Measurements from ENCODE around the gene UTP4. TPM values are rescaled to one million over a fixed set of nuclear protein-coding genes. Genes with fewer than 3 reads are reported as not detected.
"Not testable (repeated sequence)": the region's sequence is repeated elsewhere in the genome, so short reads cannot be mapped to it uniquely, and the experiment has no call there.

The UTP4 gene
- total and polyA plus RNA-seq, 5 donors = 13.4 to 35.1 (median 27.9) TPM

- no peak for ATAC-seq
- Histone ChIP-seq H3K4me1 (ENCODE audit: control insufficient read depth, insufficient read depth, low read length) (peaks cover 6% of the 10 kb centered on the region), H3K9me3 (ENCODE audit: control insufficient read depth, low read length) (no peaks in the 10 kb centered on the region), H3K27ac (ENCODE audit: low read length) (no peak overlapping the region), H3K4me3 (ENCODE audit: low read length) (no peak overlapping the region), H3K27me3 (ENCODE audit: control insufficient read depth, insufficient read depth) (no peaks in the 10 kb centered on the region)
- 80% methylated on average over 2 of the region's 2 CpGs for WGBS
- intact Hi-C loops (cut with DNase I) = loop anchor here in 1 of 4 donors (10.0 kb wide), 1 partner anchor 214 kb away; no protein-coding TSS in a partner anchor
- no peak for DNase-seq
Measured at GRCh38 chr16:69118994-69119393, 13.5 kb upstream of the UTP4 start.

GRCh38 chr16:69119536-69119935 lies 12.9 kb upstream of the UTP4 start:
- DNase-seq (no peak), ATAC-seq (no peak)
- Histone ChIP-seq H3K9me3 (ENCODE audit: control insufficient read depth, low read length) (no peaks in the 10 kb centered on the region), H3K27ac (ENCODE audit: low read length) (no peak overlapping the region), H3K27me3 (ENCODE audit: control insufficient read depth, insufficient read depth) (no peaks in the 10 kb centered on the region), H3K4me3 (ENCODE audit: low read length) (no peak overlapping the region), H3K4me1 (ENCODE audit: control insufficient read depth, insufficient read depth, low read length) (peaks cover 6% of the 10 kb centered on the region)
- intact Hi-C loops (cut with DNase I) = loop anchor here in 1 of 4 donors (10.0 kb wide), 1 partner anchor 215 kb away; no protein-coding TSS in a partner anchor
- 96% methylated on average over 2 of the region's 2 CpGs for WGBS

GRCh38 chr16:69120096-69120664 lies 12.3 kb upstream of the UTP4 start:
- DNase-seq (no peak), ATAC-seq (no peak)
- no peak overlapping the region for H3K27ac ChIP-seq (ENCODE audit: low read length)
- no peaks in the 10 kb centered on the region for H3K27me3 ChIP-seq (ENCODE audit: control insufficient read depth, insufficient read depth)
- intact Hi-C loops (cut with DNase I) = loop anchor here in 2 of 4 donors (5.0 to 10.0 kb wide), 2 partner anchors 265 to 593 kb away; no protein-coding TSS in a partner anchor
- WGBS = 90% methylated on average over 19 of the region's 19 CpGs
- H3K4me1 ChIP-seq (ENCODE audit: control insufficient read depth, insufficient read depth, low read length) = peaks cover 6% of the 10 kb centered on the region
- H3K9me3 ChIP-seq (ENCODE audit: control insufficient read depth, low read length) = no peaks in the 10 kb centered on the region
- no peak overlapping the region for H3K4me3 ChIP-seq (ENCODE audit: low read length)

GRCh38 chr16:69123910-69124309 lies 8.5 kb upstream of the UTP4 start:
- ATAC-seq = peak in 1 of 2 donors; percentile 45
- 87% methylated on average over 3 of the region's 3 CpGs for WGBS
- intact Hi-C loops (cut with DNase I) = loop anchor here in 2 of 4 donors (5.0 to 10.0 kb wide), 2 partner anchors 269 to 597 kb away; no protein-coding TSS in a partner anchor
- DNase-seq = peak in 2 of 3 donors; percentile 56 to 71
- no peak overlapping the region for H3K27ac ChIP-seq (ENCODE audit: low read length)
- no peaks in the 10 kb centered on the region for H3K4me1 ChIP-seq (ENCODE audit: control insufficient read depth, insufficient read depth, low read length)
- H3K4me3 ChIP-seq (ENCODE audit: low read length) = no peak overlapping the region
- H3K27me3 ChIP-seq (ENCODE audit: control insufficient read depth, insufficient read depth) = no peaks in the 10 kb centered on the region
- no peaks in the 10 kb centered on the region for H3K9me3 ChIP-seq (ENCODE audit: control insufficient read depth, low read length)

- 89% methylated on average over 8 of the region's 8 CpGs for WGBS
- not testable (repeated sequence) for H3K9me3 ChIP-seq (ENCODE audit: control insufficient read depth, low read length); DNase-seq; H3K27ac ChIP-seq (ENCODE audit: low read length); ATAC-seq; H3K4me1 ChIP-seq (ENCODE audit: control insufficient read depth, insufficient read depth, low read length); H3K4me3 ChIP-seq (ENCODE audit: low read length); H3K27me3 ChIP-seq (ENCODE audit: control insufficient read depth, insufficient read depth)
- intact Hi-C loops (cut with DNase I) = loop anchor here in 2 of 4 donors (5.0 to 10.0 kb wide), 2 partner anchors 270 to 597 kb away; no protein-coding TSS in a partner anchor
Measured at GRCh38 chr16:69124406-69124805, 8.0 kb upstream of the UTP4 start.

- ATAC-seq; H3K27me3 ChIP-seq (ENCODE audit: control insufficient read depth, insufficient read depth); DNase-seq; H3K4me1 ChIP-seq (ENCODE audit: control insufficient read depth, insufficient read depth, low read length); H3K9me3 ChIP-seq (ENCODE audit: control insufficient read depth, low read length); H3K27ac ChIP-seq (ENCODE audit: low read length); H3K4me3 ChIP-seq (ENCODE audit: low read length): not testable (repeated sequence)
- intact Hi-C loops (cut with DNase I) = loop anchor here in 2 of 4 donors (5.0 to 10.0 kb wide), 2 partner anchors 270 to 598 kb away; no protein-coding TSS in a partner anchor
- WGBS = 96% methylated on average over 14 of the region's 14 CpGs
Measured at GRCh38 chr16:69124961-69125360, 7.5 kb upstream of the UTP4 start.

GRCh38 chr16:69126221-69126620 lies 6.2 kb upstream of the UTP4 start:
- ATAC-seq = no peak
- Histone ChIP-seq H3K27ac (ENCODE audit: low read length) (no peak overlapping the region), H3K27me3 (ENCODE audit: control insufficient read depth, insufficient read depth) (no peaks in the 10 kb centered on the region), H3K4me1 (ENCODE audit: control insufficient read depth, insufficient read depth, low read length) (no peaks in the 10 kb centered on the region), H3K9me3 (ENCODE audit: control insufficient read depth, low read length) (no peaks in the 10 kb centered on the region), H3K4me3 (ENCODE audit: low read length) (no peak overlapping the region)
- intact Hi-C loops (cut with DNase I) = loop anchor here in 1 of 4 donors (10.0 kb wide), 1 partner anchor 271 kb away; no protein-coding TSS in a partner anchor
- DNase-seq = no peak
- 63% methylated on average over 3 of the region's 3 CpGs for WGBS

- H3K4me1 ChIP-seq (ENCODE audit: control insufficient read depth, insufficient read depth, low read length); H3K27ac ChIP-seq (ENCODE audit: low read length); ATAC-seq; H3K9me3 ChIP-seq (ENCODE audit: control insufficient read depth, low read length); H3K27me3 ChIP-seq (ENCODE audit: control insufficient read depth, insufficient read depth); DNase-seq; H3K4me3 ChIP-seq (ENCODE audit: low read length): not testable (repeated sequence)
- 94% methylated on average over 10 of the region's 10 CpGs for WGBS
- intact Hi-C loops (cut with DNase I) = loop anchor here in 1 of 4 donors (10.0 kb wide), 1 partner anchor 272 kb away; no protein-coding TSS in a partner anchor
Measured at GRCh38 chr16:69126801-69127200, 5.6 kb upstream of the UTP4 start.

GRCh38 chr16:69127966-69128510 lies 4.4 kb upstream of the UTP4 start:
- intact Hi-C loops (cut with DNase I) = loop anchor here in 1 of 4 donors (10.0 kb wide), 1 partner anchor 273 kb away; no protein-coding TSS in a partner anchor
- ATAC-seq = no peak
- H3K4me1 ChIP-seq (ENCODE audit: control insufficient read depth, insufficient read depth, low read length) = no peaks in the 10 kb centered on the region

GRCh38 chr16:69130461-69130860 lies 2.0 kb upstream of the UTP4 start:
- DNase-seq (no peak), ATAC-seq (no peak)
- Histone ChIP-seq H3K27me3 (ENCODE audit: control insufficient read depth, insufficient read depth) (no peaks in the 10 kb centered on the region), H3K27ac (ENCODE audit: low read length) (no peak overlapping the region), H3K9me3 (ENCODE audit: control insufficient read depth, low read length) (no peaks in the 10 kb centered on the region), H3K4me1 (ENCODE audit: control insufficient read depth, insufficient read depth, low read length) (no peaks in the 10 kb centered on the region), H3K4me3 (ENCODE audit: low read length) (no peak overlapping the region)
- WGBS = 61% methylated on average over 6 of the region's 6 CpGs
- intact Hi-C loops (cut with DNase I) = no loop called here

More at GRCh38 chr16:69127966-69128510, 4.4 kb upstream of the UTP4 start:
- 92% methylated on average over 12 of the region's 12 CpGs for WGBS
- DNase-seq = no peak
- Histone ChIP-seq H3K27me3 (ENCODE audit: control insufficient read depth, insufficient read depth) (no peaks in the 10 kb centered on the region), H3K27ac (ENCODE audit: low read length) (no peak overlapping the region), H3K4me3 (ENCODE audit: low read length) (no peak overlapping the region), H3K9me3 (ENCODE audit: control insufficient read depth, low read length) (no peaks in the 10 kb centered on the region)

GRCh38 chr16:69131167-69131838 lies 1.1 kb upstream of the UTP4 start:
- Histone ChIP-seq H3K4me1 (ENCODE audit: control insufficient read depth, insufficient read depth, low read length) (no peaks in the 10 kb centered on the region), H3K9me3 (ENCODE audit: control insufficient read depth, low read length) (no peaks in the 10 kb centered on the region), H3K4me3 (ENCODE audit: low read length) (peak overlapping the region; percentile 94), H3K27me3 (ENCODE audit: control insufficient read depth, insufficient read depth) (no peaks in the 10 kb centered on the region), H3K27ac (ENCODE audit: low read length) (peak overlapping the region; percentile 84)
- 3% methylated on average over 15 of the region's 15 CpGs for WGBS
- DNase-seq (no peak), ATAC-seq (peak in 1 of 2 donors; percentile 32)
- intact Hi-C loops (cut with DNase I) = no loop called here
